Heart left ventricle (tissue), 13 donors: Measurements from ENCODE around the gene RASSF5.

Experiments used
- CTCF ChIP-seq, 12 donors: fragments of 200-600 bp; sonication (generic) in 4 of 12; IDR thresholded peaks; one replicate each; pipeline versions ENCODE4 v1.5.0 to v1.8.0; 2018 to 2022; ENCODE audit warnings: antibody characterized with exemption in 12 of 12, mild to moderate bottlenecking in 5 of 12
- POLR2A ChIP-seq, 2 donors: fragments of 450-650 bp; IDR thresholded peaks; one replicate each; pipeline ENCODE4 v1.6.1; 2017; ENCODE audit warnings: antibody characterized with exemption in 2 of 2, mild to moderate bottlenecking in 2 of 2, moderate library complexity in 2 of 2
- donor health status: ischemic (EF 13 %, LVEDD 7.1; RV severe dilation, severe dysfunction).
- donor health status: DM: no; HTN: yes; CAD: no.
- donor health status: DM: no; HTN: no; CAD: no.
- donor health status: ischemic (EF 25% LVEDD 6.9; RV normal size, moderate dysfunction).
- donor health status: ischemic (EF 25% LVEDD 5.7; RV mildly dilated, moderate dysfunction).
- donor health status: ischemic (EF 35%, LVEDD 5.7; RV mildly dilated, moderate dysfunction).
- donor health status: nonischemic (EF 11% LVEDD 7.7; RV severe dilation, severe dysfunction).
- donor health status: DM: yes; HTN: yes; CAD: no.
- donor health status: PGD.
- donor health status: ischemic (EF 29% LVEDD 5.4; RV normal size, mild dysfunction).
- donor health status: nonischemic (EF 23%, LVEDD 6.1; RV moderate dilation, normal function).

GRCh38 chr1:206555473-206555935 is 48.2 kb downstream of the RASSF5 start:
- TF ChIP-seq CTCF (IDR thresholded peaks at IDR 0.05) (no peak), POLR2A (IDR thresholded peaks at IDR 0.05) (no peak)
